Anterior cingulate cortex (tissue), 58 donors: ENCODE data around the gene HAUS7.

Experiments used
- DNase-seq, 58 donors: peaks; one replicate each; lab custom pipeline; 2025; lab: John Stamatoyannopoulos, UW

Gene HAUS7

DNA sequence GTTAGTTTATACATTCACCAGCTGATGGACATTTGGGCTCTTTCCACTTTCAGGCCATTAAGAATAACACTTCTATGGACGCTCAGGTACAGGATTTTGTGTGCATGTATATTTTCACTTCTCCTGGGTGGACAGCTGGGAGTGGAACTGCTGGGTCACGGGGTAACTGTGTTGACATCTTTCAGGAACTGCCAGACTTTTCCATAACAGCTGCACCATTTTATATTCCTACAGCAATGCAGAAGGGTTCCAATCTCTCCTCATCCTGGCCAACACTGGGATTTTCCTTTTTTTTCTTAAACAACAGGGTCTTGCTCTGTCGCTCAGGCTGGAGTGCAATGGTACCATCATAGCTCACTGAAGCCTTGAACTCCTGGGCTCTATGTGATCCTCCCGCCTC is 11.9 kb downstream of the HAUS7 start:
- DNase-seq: no peak

DNA sequence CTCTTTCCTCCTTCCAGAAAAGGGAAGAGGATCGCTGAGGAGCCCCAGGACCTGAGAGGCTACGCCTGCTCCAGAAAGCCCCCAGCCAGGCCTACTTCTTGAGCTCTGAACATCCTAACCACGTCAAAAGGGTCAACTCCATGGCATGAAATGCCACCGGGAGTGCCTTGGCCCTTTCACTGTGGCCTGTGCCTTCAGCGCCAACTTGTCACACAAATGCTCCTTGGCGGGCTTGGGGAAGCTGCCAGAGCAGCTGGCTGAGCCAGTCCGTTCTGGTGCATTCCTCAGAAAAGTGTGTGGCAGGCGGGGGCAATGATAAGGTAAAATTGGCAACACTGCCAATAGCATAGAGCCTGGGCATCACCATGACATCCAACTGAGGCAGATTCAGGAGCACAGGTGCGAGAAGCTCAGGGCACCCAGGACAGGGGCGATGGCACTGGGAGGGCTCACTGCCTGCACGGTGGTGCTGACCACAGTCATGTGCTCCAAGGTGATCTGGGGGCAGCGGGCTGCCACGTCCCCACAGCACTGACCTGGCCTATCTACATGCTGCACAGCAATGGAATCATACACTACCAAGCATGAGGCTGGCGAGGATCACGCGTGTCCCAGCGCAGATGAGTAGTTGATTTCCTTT is 12.4 kb downstream of the HAUS7 start:
- DNase-seq: no peak

DNA sequence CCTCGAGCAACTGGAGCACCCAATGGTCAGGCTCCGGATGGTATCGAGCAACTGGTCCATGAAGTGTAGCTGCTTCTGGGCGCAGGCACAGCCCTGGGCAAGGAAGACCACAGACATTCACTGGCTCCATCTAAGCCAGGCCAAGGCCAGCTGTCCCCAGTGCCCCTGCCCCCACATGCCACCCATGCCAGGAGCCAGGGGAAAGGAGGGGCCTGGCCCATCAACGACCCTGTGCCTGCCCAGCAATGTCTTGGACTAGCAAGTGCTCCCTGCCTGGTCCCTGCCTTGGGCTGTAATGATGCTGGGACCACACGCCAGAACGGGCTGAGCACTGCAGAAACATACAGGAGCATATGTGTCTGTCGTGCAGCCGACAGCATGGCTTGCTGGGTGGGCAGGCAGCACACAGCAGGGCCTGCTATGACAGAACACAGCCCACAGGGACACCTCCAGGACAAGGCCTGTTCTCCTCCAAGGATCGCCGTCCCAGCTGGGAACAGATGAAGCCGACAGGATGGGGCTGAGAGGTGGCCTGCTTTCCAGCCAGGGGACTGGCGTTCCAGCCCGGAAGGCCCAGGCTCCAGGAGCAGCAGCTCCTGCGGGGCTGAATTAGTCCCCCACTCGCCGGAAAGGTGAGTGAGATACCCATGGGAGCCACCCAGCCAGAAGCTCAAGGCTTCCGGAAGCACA is 13.1 kb downstream of the HAUS7 start:
- DNase-seq: no peak

DNA sequence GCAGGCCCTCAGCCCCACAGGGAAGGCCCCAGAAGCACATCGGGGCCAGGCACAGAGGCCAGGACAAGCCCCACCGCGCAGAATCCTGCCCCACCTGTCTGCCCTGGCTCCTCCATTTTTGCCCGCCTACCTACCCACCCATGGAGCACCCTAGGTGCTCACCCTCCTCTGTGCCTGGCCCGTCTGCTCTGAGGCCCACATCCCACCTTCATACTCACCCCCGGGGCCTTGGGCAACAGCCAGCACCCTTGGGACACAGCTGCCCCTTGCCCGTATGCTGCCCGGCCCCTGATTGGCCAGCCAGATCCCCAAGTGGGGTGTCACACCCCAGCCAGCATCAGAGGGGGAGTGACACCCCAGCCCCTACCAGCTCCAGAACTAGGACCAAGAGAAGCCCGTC is 13.7 kb downstream of the HAUS7 start:
- DNase-seq: no peak

DNA sequence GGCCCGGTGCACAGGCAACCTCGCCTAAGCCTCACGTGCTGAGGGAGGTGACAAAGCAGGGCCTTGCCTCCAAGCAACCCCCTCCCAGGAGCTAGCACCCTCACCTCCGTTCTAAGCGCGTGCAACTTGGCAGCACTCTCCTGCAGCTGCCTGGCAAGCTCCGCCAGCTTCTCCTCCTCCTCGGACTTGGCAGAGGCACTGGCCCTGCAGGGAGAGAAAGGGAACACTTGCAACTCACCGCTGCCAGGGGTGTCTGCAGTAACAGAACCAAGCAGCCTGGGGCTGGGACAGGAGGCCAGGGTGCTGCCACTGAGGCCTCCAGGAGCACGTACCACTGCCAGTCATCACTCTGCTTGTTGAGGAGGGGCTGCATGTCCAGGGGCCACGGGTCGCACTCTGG is 14.2 kb downstream of the HAUS7 start:
- peak in 40 of 58 donors; percentile 2 to 72 (median 31) for DNase-seq

DNA sequence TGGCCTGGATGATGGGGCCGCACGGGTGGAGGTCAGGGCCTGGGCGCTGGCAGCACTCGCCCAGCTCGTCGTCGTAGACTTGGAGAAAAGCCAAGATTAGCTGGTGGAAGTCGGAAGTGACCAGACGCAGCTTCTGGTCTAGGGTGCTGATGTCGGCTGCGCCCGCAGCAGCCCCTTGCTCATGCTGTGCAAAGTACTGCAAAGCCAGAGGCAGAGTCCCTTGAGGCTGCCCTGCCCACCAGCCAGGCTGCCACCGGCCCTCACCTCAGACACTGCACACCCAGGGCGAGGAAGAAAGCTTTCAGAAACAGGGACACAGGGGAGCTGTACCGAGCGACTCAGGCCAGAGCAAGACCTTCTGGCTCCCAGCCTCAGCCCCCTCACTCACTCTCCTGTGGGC is 14.8 kb downstream of the HAUS7 start:
- DNase-seq: no peak

DNA sequence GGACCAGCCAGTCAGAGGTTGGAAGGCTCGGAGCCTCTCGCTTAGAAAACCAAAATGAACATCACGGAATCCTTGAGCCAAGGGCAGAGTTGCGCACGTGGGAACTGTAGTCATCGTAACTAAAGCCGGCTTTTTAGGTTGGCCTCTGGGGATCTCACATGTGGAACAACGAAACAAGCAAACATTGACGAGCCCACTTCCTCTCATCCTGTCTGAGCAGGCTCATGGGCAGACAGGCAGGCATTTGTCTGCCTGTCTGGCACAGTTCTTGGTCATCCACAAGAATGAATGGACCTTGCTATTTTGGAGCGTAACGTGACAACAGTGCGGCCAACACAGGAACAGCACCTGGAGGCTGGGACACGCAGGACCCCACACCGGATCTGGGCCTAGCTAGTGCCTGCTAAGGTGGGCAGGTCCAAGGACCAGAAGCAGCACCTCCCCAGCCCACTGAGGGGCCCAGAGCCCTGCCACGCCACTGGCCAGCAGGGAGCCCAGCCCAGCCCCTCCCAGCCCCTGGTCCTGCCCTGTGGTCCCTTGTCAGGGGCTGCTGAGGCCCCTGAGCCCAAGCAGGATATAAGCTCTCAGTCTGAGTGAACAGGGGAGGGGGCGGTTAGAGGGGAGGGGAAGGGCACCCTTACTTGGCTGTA is 15.3 kb downstream of the HAUS7 start:
- DNase-seq: no peak

DNA sequence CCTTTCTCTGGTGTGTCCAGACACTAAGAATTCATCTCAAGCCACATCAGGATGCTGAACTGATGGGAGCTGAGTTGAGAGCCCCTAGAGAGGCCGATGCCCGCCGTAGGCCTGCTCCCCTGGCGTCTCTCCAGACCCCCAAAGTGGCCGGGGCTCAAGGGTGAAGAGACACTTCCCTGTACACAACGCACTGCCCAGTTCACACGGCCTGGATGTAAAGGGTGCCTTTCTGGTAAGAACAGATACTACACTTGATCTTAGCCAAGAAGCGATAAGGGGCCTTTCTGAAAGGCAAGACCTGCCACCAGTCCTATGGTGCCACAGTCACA is 19.5 kb downstream of the HAUS7 start:
- DNase-seq: no peak

DNA sequence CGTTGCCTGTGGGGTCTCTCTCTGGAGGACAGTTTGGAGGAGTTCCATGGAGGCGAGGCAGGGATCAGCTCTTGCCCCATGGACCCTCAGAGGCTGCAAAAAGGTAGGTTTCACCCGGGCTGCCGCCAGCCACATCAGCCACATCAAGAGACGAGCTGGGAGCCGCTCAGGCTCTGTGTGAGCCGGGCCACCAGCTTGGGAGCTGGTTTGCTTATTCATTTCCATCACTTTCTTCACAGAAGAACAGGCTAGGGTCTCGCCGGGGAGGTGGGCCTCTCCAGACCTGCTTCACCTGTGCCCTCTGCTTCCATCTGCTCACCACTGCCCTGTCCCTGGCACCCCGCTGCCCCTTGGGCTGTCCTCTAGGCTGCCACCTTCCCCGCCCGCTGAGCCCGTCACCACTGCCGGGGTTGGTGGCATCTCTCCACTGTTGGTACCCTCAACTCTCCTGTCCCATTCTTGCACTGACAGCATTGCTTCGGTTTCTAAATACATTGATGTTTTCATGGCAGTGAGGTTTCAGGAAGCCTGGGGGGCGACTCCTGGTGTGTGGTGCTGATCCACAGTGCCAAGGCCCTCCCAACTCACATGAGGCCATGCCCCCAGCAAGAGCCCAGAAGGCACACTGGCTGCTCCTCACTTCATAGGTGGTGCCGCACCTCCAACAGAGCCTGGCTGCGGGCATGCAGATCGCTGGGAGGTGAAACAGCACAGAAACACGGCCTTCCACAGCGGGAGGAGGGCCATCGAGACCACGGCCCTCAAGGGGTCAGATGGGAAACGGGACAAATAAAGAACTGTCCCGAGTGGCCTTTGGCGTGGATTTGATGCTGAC is 20.0 kb downstream of the HAUS7 start:
- no peak for DNase-seq

DNA sequence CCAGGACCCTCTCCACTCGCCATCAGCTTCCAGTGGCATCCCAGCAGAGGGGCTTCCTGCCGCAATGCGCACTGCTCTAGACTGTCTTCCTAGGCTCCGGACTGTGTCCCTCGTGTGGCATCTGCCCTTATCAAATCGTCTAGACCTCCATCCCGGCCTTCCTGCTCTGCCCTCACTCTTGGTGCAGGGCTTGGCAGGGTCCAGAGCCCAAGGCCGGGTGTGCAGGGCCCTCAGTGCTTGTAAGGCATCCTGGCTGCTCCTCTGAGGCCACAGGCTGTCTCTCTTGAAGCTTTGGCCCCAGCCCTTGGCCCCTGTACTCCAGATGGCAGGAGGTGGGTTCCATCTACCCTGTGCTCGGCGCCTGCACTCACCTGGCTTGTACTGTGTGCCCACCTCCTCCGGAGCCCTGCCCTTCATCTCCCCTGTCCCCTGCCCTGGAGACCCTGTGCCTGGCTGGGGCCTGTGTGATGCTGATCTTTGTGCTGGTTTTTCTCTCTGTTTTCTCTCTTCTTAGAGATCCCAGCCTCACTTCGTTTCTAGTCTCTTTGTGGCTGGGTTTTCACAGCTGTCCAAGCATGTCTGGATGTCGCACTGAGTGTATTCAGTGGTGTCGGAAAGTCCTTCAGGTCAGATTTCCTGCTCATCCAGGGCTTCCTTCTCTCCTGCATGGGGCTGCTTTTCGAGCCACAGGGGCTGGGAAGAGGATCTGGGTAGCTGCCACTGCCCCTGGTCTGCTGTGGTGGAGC is 20.8 kb downstream of the HAUS7 start:
- no peak for DNase-seq

DNA sequence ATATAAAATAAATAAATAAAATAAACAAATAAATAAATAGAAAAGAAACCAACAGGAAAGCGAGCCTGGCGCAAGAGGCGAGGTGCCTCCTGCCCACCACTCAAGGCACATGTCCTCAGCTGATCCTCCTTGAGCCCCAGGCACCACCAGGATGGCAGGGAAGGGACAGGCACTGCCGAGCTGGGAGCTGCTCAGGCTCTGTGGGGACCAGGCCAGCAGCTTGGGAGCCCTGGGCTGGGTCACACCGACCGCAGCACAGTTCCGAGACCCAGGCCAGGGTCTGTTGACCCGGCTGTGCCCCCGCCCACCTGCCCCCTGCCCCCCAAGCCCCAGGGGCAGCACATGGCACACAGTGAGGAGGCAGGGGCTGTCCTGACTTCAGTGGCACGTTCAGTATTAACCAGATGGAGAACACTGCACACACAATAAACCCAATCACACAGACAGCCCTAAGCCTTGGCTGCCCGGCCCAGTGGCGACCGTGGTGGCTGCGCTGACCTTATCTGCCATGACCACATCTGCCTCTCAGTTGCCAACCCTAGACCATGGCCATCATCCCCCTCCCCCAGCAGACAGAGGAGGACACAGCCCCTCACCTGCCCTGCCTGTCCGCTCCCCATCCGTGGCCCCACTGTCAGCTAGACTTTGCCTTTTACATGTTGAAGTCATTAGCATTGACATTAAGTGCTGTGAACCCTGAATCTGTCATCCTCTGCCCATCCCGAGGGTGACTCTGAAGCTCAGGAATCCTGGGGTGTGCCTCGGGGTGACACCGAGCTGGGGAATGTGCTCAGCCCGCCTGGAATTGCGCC is 21.6 kb downstream of the HAUS7 start:
- DNase-seq: no peak

DNA sequence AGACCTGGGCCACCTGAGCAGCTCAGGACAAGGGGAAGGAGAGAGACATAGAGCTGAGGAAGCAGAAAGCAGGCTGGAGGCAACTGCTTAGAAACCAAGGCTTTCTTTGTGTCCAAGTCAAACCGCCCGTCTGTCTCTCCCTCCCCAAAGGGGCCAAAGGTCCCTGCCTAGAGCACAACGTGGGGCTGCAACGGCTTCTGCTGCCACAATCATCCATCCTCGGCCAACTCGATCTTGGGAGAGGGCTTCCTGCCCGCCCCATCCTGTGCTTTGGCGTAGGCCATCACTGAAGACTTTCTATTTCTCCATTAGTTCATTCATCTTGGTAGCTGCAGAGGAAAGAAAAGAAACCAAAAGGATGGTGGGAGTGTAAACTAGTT is 22.8 kb downstream of the HAUS7 start:
- DNase-seq: no peak

DNA sequence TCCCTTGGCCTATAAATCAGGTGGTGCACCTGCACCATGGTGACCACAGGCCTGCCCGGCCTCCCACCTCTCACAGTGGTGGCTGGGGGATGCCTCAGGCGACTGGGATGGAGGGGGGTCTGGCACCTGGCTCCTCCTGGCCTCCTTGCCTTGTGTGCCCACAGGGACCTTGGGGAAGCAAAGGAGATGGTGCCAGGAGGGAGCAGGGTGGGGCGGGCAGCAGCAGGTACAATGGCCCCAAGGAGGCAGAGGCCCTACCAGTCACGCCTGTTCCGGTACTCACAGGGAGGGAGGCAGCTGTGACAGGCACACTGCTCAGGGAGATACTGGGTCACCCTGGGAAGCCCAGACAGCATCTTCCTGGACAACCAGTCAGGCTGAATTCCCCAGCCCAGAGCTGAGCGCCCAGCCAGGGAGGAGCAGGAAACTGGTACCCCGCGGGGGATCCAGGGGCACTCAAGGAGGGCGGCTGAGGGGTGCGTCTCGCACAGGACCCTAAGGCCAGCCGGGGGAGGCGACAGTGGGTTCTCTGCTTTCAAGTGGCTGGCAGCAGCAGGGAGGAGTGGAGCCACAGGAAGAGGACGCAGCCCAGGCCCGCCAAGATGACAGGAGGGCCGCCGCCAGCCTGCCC is 23.3 kb downstream of the HAUS7 start:
- DNase-seq: no peak

DNA sequence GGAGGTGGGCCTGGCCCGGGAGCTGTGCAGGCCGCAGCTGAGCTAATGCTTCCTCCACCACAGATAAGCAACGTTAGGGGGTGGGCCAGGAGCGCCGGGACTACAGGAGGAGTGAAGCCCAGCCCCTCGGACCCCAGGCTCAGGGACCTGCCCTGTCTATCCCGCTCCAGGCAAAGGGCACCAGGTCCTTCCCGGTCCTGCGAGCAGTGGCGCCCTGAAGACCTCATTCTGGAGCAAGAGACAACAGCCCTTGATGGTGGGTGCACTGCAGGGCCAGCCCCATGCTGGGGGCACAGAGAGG is 23.8 kb downstream of the HAUS7 start:
- DNase-seq: no peak

DNA sequence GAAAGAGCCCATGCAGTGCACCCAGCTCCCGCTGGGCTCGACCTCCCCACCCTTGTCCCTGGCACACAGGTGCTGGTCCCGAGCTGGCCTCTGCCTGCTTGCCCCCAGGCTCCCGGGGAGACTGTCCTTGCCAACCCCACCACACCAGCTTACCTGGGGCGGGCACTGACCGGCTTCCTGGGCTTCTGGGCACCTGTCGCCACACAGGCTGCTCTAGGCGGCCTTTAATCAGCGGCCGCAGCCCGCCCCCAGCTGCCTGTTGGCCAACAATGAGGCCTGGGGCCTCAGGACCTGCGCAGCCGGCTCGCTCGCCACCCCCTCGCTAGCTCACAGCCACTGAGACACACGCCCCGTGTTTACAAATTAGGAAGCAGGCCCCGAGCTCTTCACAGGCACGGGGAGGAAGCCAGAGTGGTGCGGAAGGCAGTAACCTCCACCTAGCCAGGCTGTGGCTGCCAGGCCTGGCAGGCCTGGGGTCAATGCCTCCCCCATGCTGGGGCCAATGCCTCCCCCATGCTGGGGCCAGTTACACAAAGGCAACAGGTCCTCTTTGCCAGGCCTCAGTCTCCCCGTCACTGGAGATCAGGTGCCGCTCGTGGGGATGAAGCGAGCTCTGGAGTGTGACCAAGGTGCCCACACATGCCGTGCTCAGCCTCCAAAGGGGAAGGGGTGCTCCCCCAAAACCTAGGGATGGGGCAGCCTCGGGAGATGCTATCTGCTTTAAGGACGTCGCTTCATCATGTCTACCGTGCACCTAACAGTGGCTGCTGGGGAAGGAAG is 24.3 kb downstream of the HAUS7 start, which contains the start of gene TREX2:
Gene TREX2 (minus strand): TSS at position 201 of the 780 bp plus-strand sequence. CDS start 626 bp downstream, outside the sequence.
- DNase-seq: no peak

DNA sequence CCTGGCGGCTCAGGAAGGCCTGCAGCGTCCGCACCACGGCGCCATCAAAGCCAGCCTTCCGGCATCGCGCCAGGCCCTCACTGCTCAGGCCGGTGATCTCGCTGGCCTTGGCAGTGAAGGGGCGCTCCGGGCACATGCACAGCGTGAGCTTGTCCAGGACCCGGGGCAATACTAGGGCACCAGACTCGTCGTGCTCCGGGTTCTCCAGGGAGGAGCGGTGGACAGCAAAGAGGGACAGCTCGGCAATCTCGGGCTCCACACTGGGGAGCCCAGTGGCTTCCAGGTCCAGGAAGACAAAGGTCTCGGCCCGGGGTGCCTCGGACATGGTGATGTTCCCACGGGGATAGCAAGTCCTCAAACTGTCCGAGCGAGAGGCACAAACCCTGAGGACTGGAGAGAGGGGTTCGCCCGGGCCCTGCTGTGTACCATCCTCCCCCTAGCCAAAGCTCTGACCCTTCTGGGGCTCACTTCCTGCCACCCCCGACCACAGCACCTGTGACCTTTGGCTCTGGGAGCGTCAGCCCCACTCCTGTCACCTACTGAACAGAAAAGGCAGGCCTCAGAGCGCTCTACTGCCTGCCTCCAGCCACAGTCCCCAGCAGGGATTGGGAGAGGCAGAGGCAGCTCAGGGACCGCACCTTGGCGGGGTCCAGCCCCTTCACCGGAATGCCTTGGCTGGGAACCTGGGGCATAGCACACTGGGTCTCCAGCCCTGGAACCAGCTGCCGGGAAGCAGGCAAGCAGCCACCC is 25.1 kb downstream of the HAUS7 start:
- no peak for DNase-seq

DNA sequence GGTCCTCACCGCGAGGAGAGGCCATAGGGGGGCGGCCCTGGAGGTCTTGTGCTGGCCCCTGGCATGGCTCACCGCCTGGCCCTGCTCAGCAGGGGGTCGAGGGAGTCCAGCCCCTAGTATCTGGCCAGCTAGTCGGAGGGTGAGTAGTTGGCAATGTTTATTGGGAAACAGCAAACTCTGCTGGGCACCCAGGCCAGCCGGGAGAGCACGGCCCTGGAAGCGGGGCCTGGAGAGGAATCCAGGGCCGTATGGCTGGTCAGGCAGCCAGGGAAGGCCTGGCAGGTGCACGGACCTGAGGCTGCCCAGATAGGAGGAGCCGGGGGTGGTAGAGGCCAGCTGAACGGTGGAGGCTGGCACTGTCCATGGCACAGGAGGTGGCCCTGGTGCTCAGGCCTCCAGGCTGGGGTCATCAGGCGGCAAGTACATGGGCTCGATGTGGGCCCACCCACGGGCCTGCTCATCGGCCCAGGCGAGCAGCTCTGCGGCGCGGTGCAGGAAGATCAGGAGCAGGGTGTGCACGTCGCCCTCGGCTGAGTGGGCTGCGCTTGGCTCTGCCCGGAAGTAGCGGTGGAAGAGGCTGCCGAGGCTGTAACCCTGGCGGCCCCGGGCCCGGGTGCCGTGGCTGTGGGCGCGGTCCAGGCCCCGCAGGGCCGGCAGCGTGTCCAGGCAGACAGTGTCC is 25.9 kb downstream of the HAUS7 start:
- DNase-seq: no peak
